OCI-LY1 (cell line): ENCODE results near the gene TRPM3.

Experiments
- H2AFZ ChIP-seq: fragments of 200-600 bp; sonication (generic), shearing (Covaris generic); 2 replicates; pipeline ENCODE4 v1.6.0; 2014; ENCODE audit warnings: antibody characterized with exemption, mild to moderate bottlenecking, low read length
- H3F3A ChIP-seq: fragments of 200-600 bp; sonication (generic), shearing (Covaris generic); 2 replicates; pipeline ENCODE4 v1.6.0; 2014; ENCODE audit warnings: mild to moderate bottlenecking, antibody characterized with exemption, low read length, moderate library complexity; ENCODE audit not compliant: insufficient read depth
- H3K27ac ChIP-seq: fragments of 200-600 bp; sonication (generic); 2 replicates; pipeline ENCODE4 v1.5.1; 2014; ENCODE audit warnings: low read length, mixed run types, mild to moderate bottlenecking, low read depth; ENCODE audit not compliant: poor library complexity, severe bottlenecking
- H3K27me3 ChIP-seq: fragments of 200-600 bp; sonication (generic); 2 replicates; pipeline ENCODE4 v1.6.0; 2014; ENCODE audit warnings: antibody characterized with exemption, mild to moderate bottlenecking, low read length, moderate library complexity; ENCODE audit not compliant: insufficient read depth
- H3K36me3 ChIP-seq: fragments of 200-600 bp; sonication (generic); 2 replicates; pipeline ENCODE4 v1.6.1; 2014; ENCODE audit warnings: mild to moderate bottlenecking, antibody characterized with exemption, low read length, moderate library complexity, mixed read lengths; ENCODE audit not compliant: insufficient read depth
- H3K4me1 ChIP-seq: fragments of 200-600 bp; sonication (generic); 2 replicates; pipeline ENCODE4 v1.5.1; 2014; ENCODE audit warnings: mild to moderate bottlenecking, low read length, moderate library complexity; ENCODE audit not compliant: insufficient read depth, severe bottlenecking
- H3K4me2 ChIP-seq: fragments of 200-600 bp; sonication (generic), shearing (Covaris generic); 2 replicates; pipeline ENCODE4 v1.6.1; 2014; ENCODE audit warnings: low read length
- H3K4me3 ChIP-seq: fragments of 200-600 bp; sonication (generic); 2 replicates; pipeline ENCODE4 v1.5.1; 2014; ENCODE audit warnings: low read length, low read depth, mild to moderate bottlenecking, mixed read lengths; ENCODE audit not compliant: poor library complexity, severe bottlenecking
- H3K79me2 ChIP-seq: fragments of 200-600 bp; shearing (Covaris generic); 2 replicates; pipeline ENCODE4 v1.6.1; 2016; ENCODE audit warnings: mixed run types, low read length, mixed read lengths; ENCODE audit not compliant: insufficient read depth
- H3K9ac ChIP-seq: fragments of 200-600 bp; sonication (generic), shearing (Covaris generic); 2 replicates; pipeline ENCODE4 v1.6.1; 2014; ENCODE audit warnings: mild to moderate bottlenecking, low read length, mixed read lengths
- H3K9me2 ChIP-seq: fragments of 200-600 bp; sonication (generic), shearing (Covaris generic); 2 replicates; pipeline ENCODE4 v1.6.1; 2014; ENCODE audit warnings: low read depth, mild to moderate bottlenecking, low read length, mixed read lengths
- H3K9me3 ChIP-seq: fragments of 200-600 bp; shearing (Covaris generic); 2 replicates; pipeline ENCODE4 v1.6.1; 2014; ENCODE audit warnings: low read length, mixed read lengths
- H4K20me1 ChIP-seq: fragments of 200-600 bp; sonication (generic), shearing (Covaris generic); 2 replicates; pipeline ENCODE4 v1.6.0; 2016; ENCODE audit warnings: mild to moderate bottlenecking, low read length; ENCODE audit not compliant: insufficient read depth
- CTCF ChIP-seq: fragments of 200-600 bp; sonication (generic), shearing (Covaris generic); IDR thresholded peaks from 2 replicates; pipeline ENCODE4 v1.5.1; 2017; ENCODE audit warnings: mild to moderate bottlenecking, antibody characterized with exemption, low read length, moderate library complexity, mixed read lengths
- EZH2 ChIP-seq: fragments of 200-600 bp; sonication (generic), shearing (Covaris generic); IDR thresholded peaks from 2 replicates; pipeline ENCODE4 v1.8.0; 2017; ENCODE audit warnings: borderline replicate concordance, mixed run types, mild to moderate bottlenecking, antibody characterized with exemption, low read length, moderate library complexity, mixed read lengths

TRPM3 gene

GRCh38 chr9:70577671-70578070, 543.8 kb downstream of the TRPM3 start:
- TF ChIP-seq EZH2 (no peak), CTCF (no peak)
- Histone ChIP-seq H3K9me2 (no peaks in the 10 kb centered on the region), H4K20me1 (no peaks in the 10 kb centered on the region), H3K79me2 (no peaks in the 10 kb centered on the region), H3K9ac (no peak overlapping the region), H3K4me2 (no peak overlapping the region), H3K9me3 (no peaks in the 10 kb centered on the region), H3K27ac (no peak overlapping the region), H3K27me3 (no peaks in the 10 kb centered on the region), H3K4me1 (no peaks in the 10 kb centered on the region), H2AFZ (no peak overlapping the region), H3K4me3 (no peak overlapping the region), H3K36me3 (no peaks in the 10 kb centered on the region), H3F3A (no peaks in the 10 kb centered on the region)

- H3F3A ChIP-seq: no peaks in the 10 kb centered on the region
- no peak overlapping the region for H3K27ac ChIP-seq
- no peaks in the 10 kb centered on the region for H3K9me3 ChIP-seq
- no peaks in the 10 kb centered on the region for H3K36me3 ChIP-seq
- H3K9ac ChIP-seq: no peak overlapping the region
- no peak overlapping the region for H3K4me3 ChIP-seq
- no peaks in the 10 kb centered on the region for H3K4me1 ChIP-seq
- H3K4me2 ChIP-seq: no peak overlapping the region
- no peaks in the 10 kb centered on the region for H3K79me2 ChIP-seq
- H3K9me2 ChIP-seq: no peaks in the 10 kb centered on the region
- no peaks in the 10 kb centered on the region for H4K20me1 ChIP-seq
- TF ChIP-seq CTCF: no peak
- H2AFZ ChIP-seq: no peak overlapping the region
- no peaks in the 10 kb centered on the region for H3K27me3 ChIP-seq
Measured at GRCh38 chr9:70576116-70576515, 545.3 kb downstream of the TRPM3 start.

- no peaks in the 10 kb centered on the region for H3K9me2 ChIP-seq
- no peak overlapping the region for H2AFZ ChIP-seq
- H3K9ac ChIP-seq: no peak overlapping the region
- no peaks in the 10 kb centered on the region for H3K4me1 ChIP-seq
- no peak overlapping the region for H3K4me3 ChIP-seq
- H3K4me2 ChIP-seq: no peak overlapping the region
- TF ChIP-seq EZH2: no peak
- no peak for TF ChIP-seq CTCF
- no peak overlapping the region for H3K27ac ChIP-seq
- H3K36me3 ChIP-seq: no peaks in the 10 kb centered on the region
- no peaks in the 10 kb centered on the region for H3F3A ChIP-seq
- no peaks in the 10 kb centered on the region for H4K20me1 ChIP-seq
- no peaks in the 10 kb centered on the region for H3K27me3 ChIP-seq
- H3K9me3 ChIP-seq: no peaks in the 10 kb centered on the region
- no peaks in the 10 kb centered on the region for H3K79me2 ChIP-seq
Measured at GRCh38 chr9:70574151-70574837, 547.1 kb downstream of the TRPM3 start.
